Smooth muscle cell of the brain vasculature (primary cell): ENCODE measurements around the gene EIF2AK3.
"Not testable (repeated sequence)": the region's sequence is repeated elsewhere in the genome, so short reads cannot be mapped to it uniquely, and the experiment has no call there.

Experiments used
- DNase-seq: peaks from one replicate; pipeline ENCODE4 v3.0.0-alpha.2; 2012; ENCODE audit warnings: low read depth, low spot score

Gene EIF2AK3

GRCh38 chr2:88597168-88597567 is 30.1 kb downstream of the EIF2AK3 start:
- no peak for DNase-seq

DNA sequence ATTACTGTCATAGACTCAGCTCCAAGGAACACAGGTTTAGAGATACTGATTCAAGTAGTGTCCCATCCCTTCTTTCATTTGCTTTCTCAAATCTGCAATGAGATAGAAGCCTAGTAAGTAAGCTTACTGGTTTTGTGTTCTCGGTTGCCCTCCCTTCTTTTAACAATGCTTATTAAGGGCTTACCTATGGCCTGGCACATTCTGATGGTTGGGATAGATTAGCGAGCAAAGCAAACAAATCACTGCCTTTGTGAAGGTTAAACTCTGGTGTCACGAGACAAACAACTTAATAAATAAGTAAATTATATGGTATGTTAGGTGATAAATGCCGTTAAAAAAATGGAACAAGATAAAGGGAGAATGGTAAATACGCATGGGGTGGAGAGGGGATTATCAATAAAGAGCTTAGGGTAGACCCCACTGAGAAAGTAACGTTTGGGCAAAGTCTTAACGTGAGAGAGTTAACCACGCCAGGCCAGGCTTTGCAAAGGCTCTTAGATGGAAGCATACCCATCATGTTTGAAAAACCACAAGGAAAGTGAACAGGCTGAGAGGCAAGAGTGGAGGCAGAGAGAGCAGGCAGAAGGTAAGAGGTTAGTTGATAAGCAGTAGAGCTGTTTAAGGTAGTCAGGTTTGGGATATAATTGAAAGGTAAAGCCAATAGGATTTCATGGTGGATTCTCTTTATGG is 31.0 kb downstream of the EIF2AK3 start:
- DNase-seq: no peak

- DNase-seq: no peak
Measured at GRCh38 chr2:88591698-88592097, 35.6 kb downstream of the EIF2AK3 start.

- peak; percentile 26 for DNase-seq
Measured at GRCh38 chr2:88590998-88591613, 36.2 kb downstream of the EIF2AK3 start.

GRCh38 chr2:88585969-88586368 is 41.3 kb downstream of the EIF2AK3 start:
- DNase-seq: no peak

GRCh38 chr2:88582030-88582429 is 45.2 kb downstream of the EIF2AK3 start:
- DNase-seq: no peak

- DNase-seq: no peak
Measured at GRCh38 chr2:88580088-88580487, 47.2 kb downstream of the EIF2AK3 start.

GRCh38 chr2:88575630-88576029 is 51.6 kb downstream of the EIF2AK3 start:
- DNase-seq: no peak

DNA sequence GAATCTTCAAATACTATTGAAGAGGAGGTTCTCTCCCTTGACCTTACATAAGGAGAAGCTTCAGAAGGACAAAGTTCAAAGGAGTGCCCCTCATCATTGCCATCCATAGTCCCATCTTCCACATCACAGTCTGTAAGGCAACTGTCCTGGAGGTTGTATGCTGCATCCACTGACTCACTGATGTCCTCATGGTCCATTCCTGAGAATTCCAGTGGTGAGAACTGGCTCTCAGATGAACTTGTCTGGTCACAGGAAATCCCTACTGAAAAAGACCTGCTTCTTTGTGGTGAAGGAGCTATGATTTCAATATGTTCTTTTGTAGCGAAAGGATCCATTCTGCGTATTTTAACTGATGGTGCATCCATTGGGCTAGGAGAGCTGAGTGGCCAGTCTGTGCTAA is 52.2 kb downstream of the EIF2AK3 start:
- no peak for DNase-seq

DNA sequence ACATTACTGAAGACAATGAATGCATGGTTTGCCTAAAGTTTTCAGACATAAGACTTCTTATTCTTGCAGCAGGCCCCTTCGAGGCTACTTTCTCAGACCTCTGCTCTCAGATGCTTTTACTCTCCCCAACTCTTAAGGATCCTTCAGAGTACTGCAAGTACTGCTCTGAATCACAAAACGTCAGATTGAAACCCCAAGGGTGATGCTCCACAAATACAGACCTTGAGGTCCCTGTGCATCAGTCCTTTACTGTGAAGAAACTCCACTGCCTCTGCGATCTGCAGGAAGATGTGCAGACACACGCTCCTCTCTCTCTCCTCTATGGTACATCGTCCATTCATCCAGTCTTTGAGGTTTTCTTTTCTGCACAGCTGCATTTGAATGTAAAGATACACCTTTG is 52.8 kb downstream of the EIF2AK3 start:
- no peak for DNase-seq

- DNase-seq: no peak
Measured at GRCh38 chr2:88568179-88568578, 59.1 kb downstream of the EIF2AK3 start.

GRCh38 chr2:88564402-88564801 is 62.9 kb downstream of the EIF2AK3 start:
- no peak for DNase-seq

- DNase-seq: no peak
Measured at GRCh38 chr2:88563129-88563528, 64.1 kb downstream of the EIF2AK3 start.

- no peak for DNase-seq
Measured at GRCh38 chr2:88561646-88562388, 65.4 kb downstream of the EIF2AK3 start.

DNA sequence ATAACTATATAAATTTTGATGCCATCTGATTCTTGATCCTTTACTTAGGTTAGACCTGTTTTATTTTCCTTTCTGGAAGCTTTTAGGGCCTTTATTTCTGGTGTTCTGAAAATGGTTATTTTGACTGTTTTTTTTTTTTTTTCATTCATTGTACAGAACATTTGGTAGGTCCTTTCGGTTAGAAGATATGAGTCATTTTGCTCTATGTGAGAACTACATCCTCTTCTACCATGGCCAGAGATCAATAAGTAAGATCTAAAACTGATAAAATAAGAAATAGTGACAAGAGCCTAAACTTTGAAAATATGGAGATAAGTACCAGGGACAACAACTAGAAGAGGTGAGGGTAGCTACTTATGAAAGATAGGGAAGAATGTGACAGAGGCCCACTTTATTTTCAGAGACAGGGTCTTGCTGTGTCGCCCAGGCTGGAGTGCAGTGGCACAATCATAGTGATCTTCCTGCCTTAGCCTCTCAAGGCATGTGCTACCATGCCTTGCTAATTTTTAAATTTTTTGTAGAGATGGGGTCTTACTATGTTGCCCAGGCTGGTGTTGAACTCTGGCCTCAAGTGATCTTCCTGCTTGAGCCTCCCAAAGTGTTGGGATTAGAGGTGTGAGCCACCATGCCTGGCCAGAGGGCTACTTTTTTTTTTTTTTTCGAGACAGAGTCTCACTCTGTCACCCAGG is 66.5 kb downstream of the EIF2AK3 start:
- DNase-seq: no peak

- no peak for DNase-seq
Measured at GRCh38 chr2:88557290-88557689, 70.0 kb downstream of the EIF2AK3 start.

GRCh38 chr2:88556026-88556425 is 71.2 kb downstream of the EIF2AK3 start:
- no peak for DNase-seq

GRCh38 chr2:88554189-88554588 is 73.1 kb downstream of the EIF2AK3 start:
- DNase-seq: no peak

DNA sequence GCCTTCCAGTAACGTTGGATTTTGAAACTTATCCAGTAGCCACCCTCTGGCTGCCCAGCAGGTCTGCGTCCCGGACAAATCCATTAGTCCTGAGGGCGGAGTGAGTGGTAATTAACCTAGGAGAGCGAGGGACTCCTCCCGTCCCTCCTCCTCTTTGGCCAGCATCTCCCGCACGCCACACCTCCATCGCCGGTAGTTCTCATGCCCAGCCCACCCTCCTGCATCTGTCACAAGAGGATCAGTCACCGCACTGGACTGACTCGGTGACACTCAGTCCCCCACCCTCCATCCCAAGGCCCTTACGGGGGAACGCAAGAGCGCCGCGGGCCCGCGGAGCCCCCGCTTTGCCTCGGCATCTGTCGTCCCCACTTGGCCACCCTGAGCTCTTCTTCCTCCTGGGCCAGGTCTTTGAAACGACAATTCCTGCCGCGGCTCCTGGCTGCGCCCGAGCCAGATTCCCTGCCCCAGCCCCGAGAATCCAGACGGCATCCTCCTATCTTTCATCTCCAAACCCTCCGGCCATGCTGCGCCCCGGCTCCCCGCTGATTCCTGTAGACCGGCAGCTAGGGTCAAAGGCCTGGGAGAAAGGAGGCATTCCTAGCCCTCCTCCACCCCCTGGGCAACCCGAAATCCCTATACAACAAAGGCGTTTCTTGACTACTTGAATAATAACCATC is 77.5 kb downstream of the EIF2AK3 start:
- no peak for DNase-seq

- not testable (repeated sequence) for DNase-seq
Measured at GRCh38 chr2:88546291-88546690, 81.0 kb downstream of the EIF2AK3 start.

- no peak for DNase-seq
Measured at GRCh38 chr2:88545118-88545517, 82.1 kb downstream of the EIF2AK3 start.
